GM19351 (cell line): ENCODE results near the gene CREG1.
A peak's percentile ranks its signal among the peaks of the same experiment; 100 is the strongest.
"Not testable (repeated sequence)": the region's sequence is repeated elsewhere in the genome, so short reads cannot be mapped to it uniquely, and the experiment has no call there.

Experiments
- ATAC-seq: cut with Tn5 transposase; IDR thresholded peaks from one replicate; pipeline ENCODE4 v1.9.1; 2021; ENCODE audit warnings: mild to moderate bottlenecking, moderate library complexity; ENCODE audit not compliant: unreplicated experiment

Gene CREG1

GRCh38 chr1:167553136-167554027 lies at the start of gene CREG1:
TSS of gene CREG1 (minus strand) at chr1:167553762.
- ATAC-seq, result peak; percentile 98

GRCh38 chr1:167602840-167603239 lies 49.3 kb upstream of the CREG1 start:
- no peak for ATAC-seq

GRCh38 chr1:167601442-167602383 lies 48.2 kb upstream of the CREG1 start:
- peak; percentile 52 for ATAC-seq

GRCh38 chr1:167599957-167600581 lies 46.5 kb upstream of the CREG1 start:
- peak; percentile 76 for ATAC-seq

GRCh38 chr1:167594822-167595221 lies 41.3 kb upstream of the CREG1 start:
- no peak for ATAC-seq

- ATAC-seq, result no peak
These were observed 40.3 kb upstream of the CREG1 start for GRCh38 chr1:167593860-167594259.

GRCh38 chr1:167592475-167592874 lies 38.9 kb upstream of the CREG1 start:
- ATAC-seq, result no peak

- ATAC-seq, result no peak
These were observed 34.8 kb upstream of the CREG1 start for GRCh38 chr1:167588361-167588760.

GRCh38 chr1:167587872-167588271 lies 34.3 kb upstream of the CREG1 start:
- ATAC-seq, result no peak

GRCh38 chr1:167587342-167587741 lies 33.8 kb upstream of the CREG1 start:
- ATAC-seq, result no peak

GRCh38 chr1:167584581-167584980 lies 31.0 kb upstream of the CREG1 start:
- ATAC-seq, result no peak

GRCh38 chr1:167582722-167583121 lies 29.2 kb upstream of the CREG1 start:
- no peak for ATAC-seq

- no peak for ATAC-seq
These were observed 28.5 kb upstream of the CREG1 start for GRCh38 chr1:167582064-167582463.

GRCh38 chr1:167579986-167580385 lies 26.4 kb upstream of the CREG1 start:
- ATAC-seq, result no peak

GRCh38 chr1:167578939-167579521 lies 25.5 kb upstream of the CREG1 start:
- no peak for ATAC-seq

GRCh38 chr1:167575649-167576048 lies 22.1 kb upstream of the CREG1 start:
- ATAC-seq, result no peak

- no peak for ATAC-seq
These were observed 19.5 kb upstream of the CREG1 start for GRCh38 chr1:167573035-167573434.

- not testable (repeated sequence) for ATAC-seq
These were observed 17.1 kb upstream of the CREG1 start for GRCh38 chr1:167570712-167571111.

GRCh38 chr1:167567663-167568062 lies 14.1 kb upstream of the CREG1 start:
- no peak for ATAC-seq

GRCh38 chr1:167566766-167567165 lies 13.2 kb upstream of the CREG1 start:
- no peak for ATAC-seq

- ATAC-seq, result no peak
These were observed 12.4 kb upstream of the CREG1 start for GRCh38 chr1:167565922-167566321.
